Measurements from ENCODE around the gene PET100.
"Not testable (repeated sequence)": the region's sequence is repeated elsewhere in the genome, so short reads cannot be mapped to it uniquely, and the experiment has no call there.

PET100 gene

GRCh38 chr19:7643629-7644549 lies 14.3 kb downstream of the PET100 start:
- not testable (repeated sequence) for DNase-seq

GRCh38 chr19:7644550-7644877 lies 14.9 kb downstream of the PET100 start:
- no peak for DNase-seq
- intact Hi-C loops (cut with DNase I), result no loop called here

More at GRCh38 chr19:7643629-7644549, 14.3 kb downstream of the PET100 start:
- intact Hi-C loops (cut with DNase I), result not testable (repeated sequence)

GRCh38 chr19:7645163-7645562 lies 15.6 kb downstream of the PET100 start:
- intact Hi-C loops (cut with DNase I), result no loop called here
- peak in 1 of 42 donors; percentile 10 for DNase-seq

GRCh38 chr19:7645656-7646425 lies 16.2 kb downstream of the PET100 start:
- DNase-seq, result no peak
- intact Hi-C loops (cut with DNase I), result no loop called here

GRCh38 chr19:7646426-7646700 lies 16.8 kb downstream of the PET100 start:
- intact Hi-C loops (cut with DNase I), result no loop called here
- DNase-seq, result no peak

- intact Hi-C loops (cut with DNase I), result no loop called here
- DNase-seq, result no peak
Observed at GRCh38 chr19:7647156-7647555, 17.6 kb downstream of the PET100 start.

- intact Hi-C loops (cut with DNase I), result no loop called here
- DNase-seq, result no peak
Observed at GRCh38 chr19:7648265-7649014, 18.8 kb downstream of the PET100 start.

- intact Hi-C loops (cut with DNase I), result no loop called here
- DNase-seq, result no peak
Observed at GRCh38 chr19:7650148-7650547, 20.6 kb downstream of the PET100 start.

GRCh38 chr19:7652061-7652641 lies 22.6 kb downstream of the PET100 start:
- intact Hi-C loops (cut with DNase I), result no loop called here
- DNase-seq, result peak; percentile 51 to 93 (median 84)

- DNase-seq, result no peak
- intact Hi-C loops (cut with DNase I), result no loop called here
Observed at GRCh38 chr19:7654401-7654800, 24.8 kb downstream of the PET100 start.

GRCh38 chr19:7655581-7655980 lies 26.0 kb downstream of the PET100 start:
- no peak for DNase-seq
- intact Hi-C loops (cut with DNase I), result no loop called here

GRCh38 chr19:7657131-7657751 lies 27.6 kb downstream of the PET100 start:
- DNase-seq, result no peak
- intact Hi-C loops (cut with DNase I), result no loop called here

- intact Hi-C loops (cut with DNase I), result no loop called here
- DNase-seq, result peak in 19 of 42 donors; percentile 19 to 69 (median 37)
Observed at GRCh38 chr19:7658219-7658686, 28.7 kb downstream of the PET100 start.

GRCh38 chr19:7661744-7662538 lies 32.3 kb downstream of the PET100 start:
- no peak for DNase-seq
- intact Hi-C loops (cut with DNase I), result no loop called here

GRCh38 chr19:7662657-7663056 lies 33.1 kb downstream of the PET100 start:
- intact Hi-C loops (cut with DNase I), result no loop called here
- no peak for DNase-seq

- no peak for DNase-seq
- intact Hi-C loops (cut with DNase I), result no loop called here
Observed at GRCh38 chr19:7663706-7664105, 34.1 kb downstream of the PET100 start.

- intact Hi-C loops (cut with DNase I), result no loop called here
- no peak for DNase-seq
Observed at GRCh38 chr19:7665076-7665475, 35.5 kb downstream of the PET100 start.

- intact Hi-C loops (cut with DNase I), result no loop called here
- no peak for DNase-seq
Observed at GRCh38 chr19:7668842-7669241, 39.2 kb downstream of the PET100 start, which contains the start of gene RETN. TSS of gene RETN (plus strand) at chr19:7669049. CDS start at chr19:7669327, 278 bp downstream.

All from head of caudate nucleus (tissue), 42 donors.